Neural cell (in vitro differentiated cells): ENCODE measurements around the gene ZNF316. TPM values are rescaled to one million over a fixed set of nuclear protein-coding genes. Genes with fewer than 3 reads are reported as not detected.

Source experiments
- H2AFZ ChIP-seq: fragments of 200-600, 300-800 bp; sonication (generic), shearing (Covaris generic); 2 replicates; pipeline ENCODE4 v1.6.0; 2014; ENCODE audit warnings: low read depth, mild to moderate bottlenecking, antibody characterized with exemption, low read length, moderate library complexity
- H3F3A ChIP-seq: fragments of 200-600 bp; shearing (Covaris generic); 2 replicates; pipeline ENCODE4 v1.6.1; 2016; ENCODE audit warnings: mild to moderate bottlenecking, moderate library complexity, mixed read lengths, antibody characterized with exemption, low read length; ENCODE audit not compliant: insufficient read depth, poor library complexity, severe bottlenecking
- H3K27ac ChIP-seq: fragments of 200-600, 300-800 bp; sonication (generic), shearing (Covaris generic); 2 replicates; pipeline ENCODE4 v1.5.1; 2014; ENCODE audit warnings: mild to moderate bottlenecking, low read length, moderate library complexity
- H3K27me3 ChIP-seq: fragments of 300-800, 200-600 bp; sonication (generic), shearing (Covaris generic); 2 replicates; pipeline ENCODE4 v1.6.0; 2014; ENCODE audit warnings: mild to moderate bottlenecking, low read depth, low read length, moderate library complexity; ENCODE audit not compliant: insufficient read depth
- H3K36me3 ChIP-seq: fragments of 300-800, 200-600 bp; sonication (generic), shearing (Covaris generic); 2 replicates; pipeline ENCODE4 v1.5.1; 2014; ENCODE audit warnings: mild to moderate bottlenecking, antibody characterized with exemption, low read length, moderate library complexity; ENCODE audit not compliant: insufficient read depth
- H3K4me2 ChIP-seq: fragments of 300-800, 200-600 bp; sonication (generic), shearing (Covaris generic); 2 replicates; pipeline ENCODE4 v1.6.0; 2014; ENCODE audit warnings: mild to moderate bottlenecking, low read length
- H3K4me3 ChIP-seq: fragments of 300-800, 200-600 bp; sonication (generic), shearing (Covaris generic); 2 replicates; pipeline ENCODE4 v1.5.1; 2014; ENCODE audit warnings: mild to moderate bottlenecking, low read length, moderate library complexity
- H3K79me2 ChIP-seq: fragments of 200-600 bp; shearing (Covaris generic); replicated peaks from 2 replicates; pipeline ENCODE4 v1.6.0; 2014; ENCODE audit warnings: mild to moderate bottlenecking, low read length, moderate library complexity; ENCODE audit not compliant: insufficient read depth
- H3K9ac ChIP-seq: fragments of 300-800, 200-600 bp; sonication (generic), shearing (Covaris generic); 2 replicates; pipeline ENCODE4 v1.6.1; 2016; ENCODE audit warnings: mild to moderate bottlenecking, low read length, mixed read lengths
- H3K9me2 ChIP-seq: fragments of 200-600 bp; shearing (Covaris generic); 2 replicates; pipeline ENCODE4 v1.6.1; 2016; ENCODE audit warnings: mild to moderate bottlenecking, low read length, mixed read lengths; ENCODE audit not compliant: insufficient read depth
- H3K9me3 ChIP-seq: fragments of 200-600, 300-800 bp; sonication (generic), shearing (Covaris generic); 2 replicates; pipeline ENCODE4 v1.6.1; 2016; ENCODE audit warnings: mild to moderate bottlenecking, mixed run types, low read length, moderate library complexity, mixed read lengths
- H4K20me1 ChIP-seq: fragments of 200-600 bp; shearing (Covaris generic); 2 replicates; pipeline ENCODE4 v1.6.1; 2016; ENCODE audit warnings: mild to moderate bottlenecking, mixed run types; ENCODE audit not compliant: insufficient read depth
- CTCF ChIP-seq: fragments of 450-650 bp; IDR thresholded peaks from 2 replicates; pipeline ENCODE4 v1.5.1; 2014; ENCODE audit warnings: antibody characterized with exemption, mild to moderate bottlenecking, moderate library complexity; ENCODE audit not compliant: poor library complexity, severe bottlenecking
- EP300 ChIP-seq: fragments of 450-650 bp; conservative IDR thresholded peaks from 2 replicates; pipeline ENCODE4 v1.6.1; 2014; ENCODE audit warnings: antibody characterized with exemption, mild to moderate bottlenecking, moderate library complexity; ENCODE audit not compliant: poor library complexity, severe bottlenecking
- EZH2 ChIP-seq: fragments of 200-600, 300-800 bp; shearing (Covaris generic), sonication (generic); IDR thresholded peaks from 2 replicates; pipeline ENCODE4 v1.6.1; 2014; ENCODE audit warnings: antibody characterized with exemption, low read length, borderline replicate concordance, mild to moderate bottlenecking; ENCODE audit not compliant: insufficient read depth, poor library complexity, severe bottlenecking
- MXI1 ChIP-seq: fragments of 450-650 bp; conservative IDR thresholded peaks from 2 replicates; pipeline ENCODE4 v1.6.1; 2014; ENCODE audit warnings: antibody characterized with exemption, mild to moderate bottlenecking; ENCODE audit not compliant: poor library complexity, severe bottlenecking
- POLR2AphosphoS5 ChIP-seq: IDR thresholded peaks from 2 replicates; pipeline ENCODE4 v1.6.1; 2012
- RAD21 ChIP-seq: fragments of 450-650 bp; conservative IDR thresholded peaks from 2 replicates; pipeline ENCODE4 v1.6.1; 2014; ENCODE audit warnings: antibody characterized with exemption, mild to moderate bottlenecking, moderate library complexity
- REST ChIP-seq: IDR thresholded peaks from 2 replicates; pipeline ENCODE4 v1.6.1; 2012; ENCODE audit warnings: borderline replicate concordance
- SMC3 ChIP-seq: fragments of 450-650 bp; conservative IDR thresholded peaks from 2 replicates; pipeline ENCODE4 v1.6.1; 2014; ENCODE audit warnings: antibody characterized with exemption, mild to moderate bottlenecking, moderate library complexity; ENCODE audit not compliant: poor library complexity
- TAF1 ChIP-seq: IDR thresholded peaks from 2 replicates; pipeline ENCODE4 v1.6.1; 2012; ENCODE audit warnings: low read depth
- polyA plus RNA-seq: library from polyadenylated mRNA; depleted of rRNA; stranded (reverse); fragments of >200 nt; gene quantifications from 2 replicates; pipeline ENCODE4 v1.2.3, GENCODE V29; 2014

Gene ZNF316
- polyA plus RNA-seq, 1 donor from 2014 or later, result 22.2 TPM

- Histone ChIP-seq H3K9ac (no peak overlapping the region), H3K36me3 (no peaks in the 10 kb centered on the region), H3K4me3 (no peak overlapping the region), H3K9me2 (no peaks in the 10 kb centered on the region), H3K79me2 (peaks cover 25% of the 10 kb centered on the region), H2AFZ (no peak overlapping the region), H3K27ac (no peak overlapping the region), H4K20me1 (no peaks in the 10 kb centered on the region), H3K4me2 (no peak overlapping the region), H3K9me3 (no peaks in the 10 kb centered on the region), H3K27me3 (no peaks in the 10 kb centered on the region), H3F3A (no peaks in the 10 kb centered on the region)
- no peak for TF ChIP-seq MXI1
- no peak for TF ChIP-seq REST
- no peak for TF ChIP-seq TAF1
- TF ChIP-seq POLR2AphosphoS5, result no peak
- no peak for TF ChIP-seq EP300
- no peak for TF ChIP-seq SMC3
- no peak for TF ChIP-seq RAD21
- TF ChIP-seq EZH2, result no peak
- TF ChIP-seq CTCF, result no peak
These were observed 5.9 kb downstream of the ZNF316 start for GRCh38 chr7:6642861-6643640.

GRCh38 chr7:6643915-6644625, 7.0 kb downstream of the ZNF316 start:
- H3K27me3 ChIP-seq, result no peaks in the 10 kb centered on the region
- H3F3A ChIP-seq, result no peaks in the 10 kb centered on the region
- no peaks in the 10 kb centered on the region for H3K9me3 ChIP-seq
- H3K9me2 ChIP-seq, result no peaks in the 10 kb centered on the region
- H4K20me1 ChIP-seq, result no peaks in the 10 kb centered on the region
- no peak overlapping the region for H3K4me2 ChIP-seq
- H3K27ac ChIP-seq, result no peak overlapping the region
- H3K4me3 ChIP-seq, result no peak overlapping the region
- TF ChIP-seq CTCF, result no peak
- TF ChIP-seq TAF1, result no peak
- TF ChIP-seq SMC3, result no peak
- TF ChIP-seq EP300, result no peak
- H3K79me2 ChIP-seq, result peaks cover 16% of the 10 kb centered on the region
- no peaks in the 10 kb centered on the region for H3K36me3 ChIP-seq
- no peak overlapping the region for H3K9ac ChIP-seq
- H2AFZ ChIP-seq, result no peak overlapping the region
